A549 (cell line): ENCODE data around the gene CEBPB. TPM values are rescaled to one million over a fixed set of nuclear protein-coding genes. Genes with fewer than 3 reads are reported as not detected.

Experiments
- ATAC-seq, 2 experiments: fragments of 200-7000 bp in 1 of 2; fragments of >200 bp in 1 of 2; cut with Nextera tagmentation in 1 of 2; cut with Tn5 transposase in 1 of 2; 3 replicates each; pipeline versions ENCODE4 v1.8.0 to v1.9.1; 2018 to 2020; ENCODE audit warnings: mild to moderate bottlenecking in 1 of 2, moderate library complexity in 1 of 2
- CTCF ChIA-PET: fragments of 300-600 bp; sonication (Branson Sonifier 250); formaldehyde crosslinking; extraction: SDS; loops from one replicate; lab custom pipeline; 2021; ENCODE audit warnings: antibody characterized with exemption, inconsistent platforms; lab: Yijun Ruan, JAX
- POLR2A ChIA-PET: fragments of 350-600 bp; formaldehyde crosslinking; extraction: SDS; loops from one replicate; lab custom pipeline; 2021; ENCODE audit warnings: antibody characterized with exemption, inconsistent platforms; lab: Yijun Ruan, JAX
- DNase-seq, 2 experiments: peaks; one replicate each; pipeline versions ENCODE4 v3.0.0 to v3.0.0-alpha.2; 2011 to 2016; ENCODE audit warnings: low read depth in 1 of 2, low spot score in 1 of 2
- FAIRE-seq: peaks from 2 replicates; lab custom pipeline; 2011; peaks lifted over from hg19 to GRCh38; lab: Jason Lieb, UNC
- H3K27ac ChIP-seq, 2 experiments: fragments of >200 bp; sonication (Bioruptor Twin); formaldehyde crosslinking; 3 replicates each; pipeline ENCODE4 v1.5.1; 2016 to 2017
- H3K4me1 ChIP-seq: fragments of >200 bp; sonication (Bioruptor Twin); formaldehyde crosslinking; 3 replicates; pipeline ENCODE4 v1.6.1; 2016
- H3K4me2 ChIP-seq: fragments of >200 bp; sonication (Bioruptor Twin); formaldehyde crosslinking; 3 replicates; pipeline ENCODE4 v1.6.1; 2016
- H3K4me3 ChIP-seq: fragments of >200 bp; sonication (Bioruptor Twin); formaldehyde crosslinking; 3 replicates; pipeline ENCODE4 v1.5.1; 2016
- H3K9me3 ChIP-seq: fragments of >200 bp; sonication (Bioruptor Twin); formaldehyde crosslinking; 3 replicates; pipeline ENCODE4 v1.6.1; 2016
- CBX2 ChIP-seq: fragments of 200-600 bp; sonication (generic); IDR thresholded peaks from 2 replicates; pipeline ENCODE4 v1.6.1; 2016; ENCODE audit warnings: low read depth, mild to moderate bottlenecking, borderline replicate concordance
- CBX8 ChIP-seq: fragments of 200-600 bp; sonication (generic); IDR thresholded peaks from 2 replicates; pipeline ENCODE4 v1.6.1; 2016
- CEBPB ChIP-seq, 2 experiments: fragments of >200 bp in 1 of 2; sonication (Bioruptor Twin) in 1 of 2; formaldehyde crosslinking in 1 of 2; IDR thresholded peaks; 2 replicates each; pipeline ENCODE4 v1.6.1; 2012 to 2016
- CTCF ChIP-seq: fragments of >200 bp; sonication (Bioruptor Twin); formaldehyde crosslinking; IDR thresholded peaks from 3 replicates; pipeline ENCODE4 v1.5.1; 2016
- EP300 ChIP-seq, 2 experiments: fragments of >200 bp; sonication (Bioruptor Twin); formaldehyde crosslinking; IDR thresholded peaks; 2 replicates in 1 of 2; 3 replicates in 1 of 2; pipeline ENCODE4 v1.6.1; 2016 to 2017
- FOSB ChIP-seq: fragments of 250-450 bp; sonication (Bioruptor Pico); IDR thresholded peaks from 2 replicates; pipeline ENCODE4 v1.5.0; 2020; ENCODE audit warnings: mild to moderate bottlenecking, moderate library complexity
- GATA3 ChIP-seq: IDR thresholded peaks from 2 replicates; pipeline ENCODE4 v1.6.1; 2012; ENCODE audit warnings: borderline replicate concordance
- HDAC2 ChIP-seq: fragments of 200-600 bp; sonication (generic); IDR thresholded peaks from 2 replicates; pipeline ENCODE4 v1.6.1; 2016
- HES2 ChIP-seq: fragments of >200 bp; sonication (Bioruptor Twin); formaldehyde crosslinking; IDR thresholded peaks from 2 replicates; pipeline ENCODE4 v1.6.1; 2016
- HMGXB4 ChIP-seq: fragments of 250-450 bp; sonication (Bioruptor Pico); IDR thresholded peaks from 2 replicates; pipeline ENCODE4 v1.5.0; 2021; ENCODE audit warnings: mild to moderate bottlenecking, moderate library complexity, borderline replicate concordance
- HOXA7 ChIP-seq: fragments of 250-450 bp; sonication (Bioruptor Pico); IDR thresholded peaks from 2 replicates; pipeline ENCODE4 v1.5.0; 2020; ENCODE audit warnings: mild to moderate bottlenecking, moderate library complexity
- HOXB13 ChIP-seq: fragments of 250-450 bp; sonication (Bioruptor Pico); IDR thresholded peaks from 2 replicates; pipeline ENCODE4 v1.5.0; 2020; ENCODE audit warnings: low read depth, mild to moderate bottlenecking, moderate library complexity
- JUNB ChIP-seq: fragments of >200 bp; sonication (Bioruptor Twin); formaldehyde crosslinking; IDR thresholded peaks from 2 replicates; pipeline ENCODE4 v1.6.1; 2016
- KDM1A ChIP-seq: fragments of 200-600 bp; sonication (generic); IDR thresholded peaks from 2 replicates; pipeline ENCODE4 v1.6.1; 2016; ENCODE audit warnings: low read depth, mild to moderate bottlenecking
- MAFK ChIP-seq: fragments of 450-650 bp; IDR thresholded peaks from 2 replicates; pipeline ENCODE4 v1.6.1; 2014; ENCODE audit not compliant: partially characterized antibody
- MAZ ChIP-seq: fragments of 150-350 bp; IDR thresholded peaks from 2 replicates; pipeline ENCODE4 v1.6.1; 2014; ENCODE audit warnings: antibody characterized with exemption, low read depth, low read length, borderline replicate concordance
- MYC ChIP-seq: IDR thresholded peaks from 2 replicates; pipeline ENCODE4 v1.6.1; 2012; ENCODE audit warnings: mild to moderate bottlenecking, inconsistent platforms, low read length, improper control_type of control experiment, borderline replicate concordance
- NPAS2 ChIP-seq: fragments of 250-450 bp; sonication (Bioruptor Pico); IDR thresholded peaks from 2 replicates; pipeline ENCODE4 v1.8.0; 2022; ENCODE audit warnings: mild to moderate bottlenecking, moderate library complexity, borderline replicate concordance
- PBX3 ChIP-seq: IDR thresholded peaks from 2 replicates; pipeline ENCODE4 v1.6.1; 2012
- PHF8 ChIP-seq: fragments of 200-600 bp; sonication (generic); IDR thresholded peaks from 2 replicates; pipeline ENCODE4 v1.6.1; 2016; ENCODE audit warnings: low read depth, mild to moderate bottlenecking, antibody characterized with exemption, moderate library complexity, borderline replicate concordance
- POLR2AphosphoS2 ChIP-seq: conservative IDR thresholded peaks from 2 replicates; pipeline ENCODE4 v1.6.1; 2012; ENCODE audit warnings: low read length, improper control_type of control experiment, inconsistent platforms
- RAD21 ChIP-seq, 2 experiments: fragments of >200 bp in 1 of 2; sonication (Bioruptor Twin) in 1 of 2; formaldehyde crosslinking in 1 of 2; IDR thresholded peaks in 1 of 2; conservative IDR thresholded peaks in 1 of 2; 2 replicates in 1 of 2; 3 replicates in 1 of 2; pipeline ENCODE4 v1.6.1; 2012 to 2018; ENCODE audit warnings: inconsistent platforms in 1 of 2
- SMC3 ChIP-seq: fragments of >200 bp; sonication (Bioruptor Twin); formaldehyde crosslinking; IDR thresholded peaks from 3 replicates; pipeline ENCODE4 v1.6.1; 2018; ENCODE audit warnings: inconsistent platforms
- SREBF2 ChIP-seq: fragments of 450-650 bp; IDR thresholded peaks from 2 replicates; pipeline ENCODE4 v1.6.1; 2014; ENCODE audit warnings: mild to moderate bottlenecking, moderate library complexity
- TFCP2L1 ChIP-seq: fragments of 250-450 bp; sonication (Bioruptor Pico); IDR thresholded peaks from 2 replicates; pipeline ENCODE4 v1.5.0; 2021; ENCODE audit warnings: mild to moderate bottlenecking
- TP53 ChIP-seq: fragments of 250-450 bp; sonication (Bioruptor Pico); IDR thresholded peaks from 2 replicates; pipeline ENCODE4 v1.5.0; 2021; ENCODE audit warnings: mild to moderate bottlenecking, moderate library complexity
- ZFP36 ChIP-seq: fragments of 450-650 bp; IDR thresholded peaks from 2 replicates; pipeline ENCODE4 v1.6.1; 2014; ENCODE audit warnings: borderline replicate concordance; ENCODE audit not compliant: partially characterized antibody
- WGBS: methylation state at CpG from one replicate; pipeline ENCODE4 v1.1.6; 2017; ENCODE audit errors: missing lambda C conversion rate; 5-methylcytosine and 5-hydroxymethylcytosine counted together
- polyA plus RNA-seq, 4 experiments: library from polyadenylated mRNA; depleted of rRNA in 3 of 4; stranded (reverse); fragments of >200 nt; fragmentation: RNase III in 1 of 4; extraction: RNeasy Plus Mini Kit Qiagen cat#74134 plus additional on column Dnase treatment in 1 of 4; gene quantifications; 2 replicates in 3 of 4; 3 replicates in 1 of 4; pipeline ENCODE4 v1.2.3, GENCODE V29; 2011 to 2017
- TF ChIP-seq, protein P1 (sequence below): fragments of >200 bp; sonication (Bioruptor Twin); formaldehyde crosslinking; IDR thresholded peaks from 3 replicates; pipeline ENCODE4 v1.6.1; 2016

The CEBPB gene
- polyA plus RNA-seq, 2 of the 4 experiments (the other 2 are of a cell fraction): 45.4 to 74.0 TPM

DNA sequence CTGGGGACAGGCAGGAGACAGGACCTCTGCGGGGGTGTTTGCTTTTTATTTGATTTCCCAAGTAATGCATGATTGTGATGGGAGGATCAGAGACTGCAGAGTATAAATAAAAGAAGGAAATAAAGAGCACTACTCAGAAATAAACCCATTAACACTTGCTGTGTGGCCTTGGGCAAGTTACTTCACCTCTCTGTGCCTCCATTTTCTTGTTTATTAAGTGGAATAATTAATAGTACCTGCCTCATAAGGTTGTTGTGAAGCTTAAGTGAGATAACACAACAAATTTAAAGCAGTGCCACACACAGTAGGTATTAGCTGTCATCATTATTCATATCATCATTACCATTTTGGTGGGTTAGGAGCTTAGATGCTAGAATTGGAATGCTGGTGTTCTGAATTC lies 8.1 kb downstream of the CEBPB start:
- TF ChIP-seq CBX2 (no peak), TP53 (CRISPR knock-in tag) (no peak), ZFP36 (peak; percentile 53), PBX3 (no peak), NPAS2 (CRISPR knock-in tag) (no peak), GATA3 (no peak), CBX8 (no peak), MAZ (no peak), MYC (no peak), CTCF (no peak), KDM1A (peak; percentile 70; the same call in 1 of the 2 replicates), RAD21 (conservative IDR thresholded peaks at IDR 0.05 in 1 of 2, IDR thresholded peaks at IDR 0.05 in 1 of 2) (no peak), FOSB (CRISPR knock-in tag) (no peak), TFCP2L1 (CRISPR knock-in tag) (no peak), SMC3 (no peak), MAFK (no peak)
- TF ChIP-seq, protein P1, sequence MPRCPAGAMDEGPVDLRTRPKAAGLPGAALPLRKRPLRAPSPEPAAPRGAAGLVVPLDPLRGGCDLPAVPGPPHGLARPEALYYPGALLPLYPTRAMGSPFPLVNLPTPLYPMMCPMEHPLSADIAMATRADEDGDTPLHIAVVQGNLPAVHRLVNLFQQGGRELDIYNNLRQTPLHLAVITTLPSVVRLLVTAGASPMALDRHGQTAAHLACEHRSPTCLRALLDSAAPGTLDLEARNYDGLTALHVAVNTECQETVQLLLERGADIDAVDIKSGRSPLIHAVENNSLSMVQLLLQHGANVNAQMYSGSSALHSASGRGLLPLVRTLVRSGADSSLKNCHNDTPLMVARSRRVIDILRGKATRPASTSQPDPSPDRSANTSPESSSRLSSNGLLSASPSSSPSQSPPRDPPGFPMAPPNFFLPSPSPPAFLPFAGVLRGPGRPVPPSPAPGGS: no peak
- Histone ChIP-seq H3K27ac (peak overlapping the region in 1 of 2 experiments; percentile 33; a peak in 2 of 6 replicates), H3K4me2 (no peak overlapping the region), H3K9me3 (peaks cover 25% of the 10 kb centered on the region), H3K4me3 (no peak overlapping the region), H3K4me1 (peaks cover 28% of the 10 kb centered on the region)
- POLR2A ChIA-PET: interaction anchor here (0.7 kb wide), 1 partner anchor 110 kb away, joined by 4 read pairs; no protein-coding TSS in a partner anchor
- no peak for ATAC-seq
- CTCF ChIA-PET: interaction anchor here (1.4 to 4.3 kb wide), 4 partner anchors 11 to 265 kb away, joined by 3 to 20 read pairs (median 6); no protein-coding TSS in a partner anchor
- no peak for FAIRE-seq
- WGBS: 86% methylated on average over 1 of the region's 1 CpG
- DNase-seq: no peak

- 76% methylated on average over 4 of the region's 4 CpGs for WGBS
- no peak for TF ChIP-seq HES2
- no peak for TF ChIP-seq EP300 (IDR thresholded peaks at IDR 0.05)
- TF ChIP-seq SREBF2: no peak
- TF ChIP-seq PHF8: no peak
- TF ChIP-seq TFCP2L1 (CRISPR knock-in tag): no peak
- no peak for TF ChIP-seq HDAC2
- no peak for TF ChIP-seq HOXA7 (CRISPR knock-in tag)
- TF ChIP-seq POLR2AphosphoS2: no peak
- no peak for TF ChIP-seq MAZ
- TF ChIP-seq HMGXB4: no peak
- no peak for TF ChIP-seq KDM1A
- TF ChIP-seq HOXB13 (CRISPR knock-in tag): no peak
- TF ChIP-seq GATA3: no peak
- no peak for TF ChIP-seq CBX2
- no peak for TF ChIP-seq JUNB
- no peak for TF ChIP-seq CEBPB (IDR thresholded peaks at IDR 0.05)
- TF ChIP-seq, all 56 proteins: peak for 0
- CTCF ChIA-PET: interaction anchor here (1.0 to 4.3 kb wide), 6 partner anchors 10 to 264 kb away, joined by 3 to 20 read pairs (median 4); no protein-coding TSS in a partner anchor
- no peak overlapping the region for H3K4me2 ChIP-seq
- H3K27ac ChIP-seq: no peak overlapping the region; a peak in 1 of 6 replicates
- no peak overlapping the region for H3K4me3 ChIP-seq
- no peak for ATAC-seq
- peaks cover 21% of the 10 kb centered on the region for H3K4me1 ChIP-seq
- H3K9me3 ChIP-seq: peaks cover 33% of the 10 kb centered on the region
- no peak for DNase-seq
- no peak for FAIRE-seq
- POLR2A ChIA-PET: no interaction called here
Observed at GRCh38 chr20:50199703-50200102, 9.1 kb downstream of the CEBPB start.
